AG04450 (cell line): ENCODE results near the gene PHLDA1. TPM values are rescaled to one million over a fixed set of nuclear protein-coding genes. Genes with fewer than 3 reads are reported as not detected.
A peak's percentile ranks its signal among the peaks of the same experiment; 100 is the strongest.

Source experiments
- CTCF ChIA-PET: fragments of 300-600, 350-600 bp; formaldehyde crosslinking; extraction: SDS; loops from one replicate; lab custom pipeline; 2022; ENCODE audit warnings: antibody characterized with exemption, inconsistent platforms; lab: Charles Lee
- POLR2A ChIA-PET: fragments of 350-600 bp; formaldehyde crosslinking; extraction: SDS; loops from one replicate; lab custom pipeline; 2021; ENCODE audit warnings: antibody characterized with exemption, inconsistent platforms; lab: Yijun Ruan, JAX
- DNase-seq: peaks from one replicate; pipeline ENCODE4 v3.0.0-alpha.2; 2011; ENCODE audit warnings: low read depth, low spot score
- H3K27ac ChIP-seq: one replicate; pipeline ENCODE4 v1.5.1; 2012; ENCODE audit warnings: low read depth, low read length, control low read depth
- H3K27me3 ChIP-seq: one replicate; pipeline ENCODE4 v1.6.0; 2012; ENCODE audit warnings: low read length; ENCODE audit not compliant: control insufficient read depth, insufficient read depth
- H3K4me3 ChIP-seq: 2 replicates; pipeline ENCODE4 v1.5.1; 2011; ENCODE audit warnings: mild to moderate bottlenecking, low read depth, low read length, control low read depth
- H3K9me3 ChIP-seq: 2 replicates; pipeline ENCODE4 v1.5.1; 2012; ENCODE audit warnings: low read length; ENCODE audit not compliant: control insufficient read depth, insufficient read depth
- polyA plus RNA-seq: library from polyadenylated mRNA; depleted of rRNA; stranded (reverse); fragments of >200 nt; gene quantifications from 2 replicates; pipeline ENCODE4 v1.2.3, GENCODE V29; 2011
- TF ChIP-seq, protein P1 (sequence below): IDR thresholded peaks from 2 replicates; pipeline ENCODE4 v1.5.1; 2011; ENCODE audit warnings: low read depth, low read length, control low read depth, inconsistent platforms

Gene PHLDA1
- polyA plus RNA-seq, 1 experiment = 99.5 TPM

DNA sequence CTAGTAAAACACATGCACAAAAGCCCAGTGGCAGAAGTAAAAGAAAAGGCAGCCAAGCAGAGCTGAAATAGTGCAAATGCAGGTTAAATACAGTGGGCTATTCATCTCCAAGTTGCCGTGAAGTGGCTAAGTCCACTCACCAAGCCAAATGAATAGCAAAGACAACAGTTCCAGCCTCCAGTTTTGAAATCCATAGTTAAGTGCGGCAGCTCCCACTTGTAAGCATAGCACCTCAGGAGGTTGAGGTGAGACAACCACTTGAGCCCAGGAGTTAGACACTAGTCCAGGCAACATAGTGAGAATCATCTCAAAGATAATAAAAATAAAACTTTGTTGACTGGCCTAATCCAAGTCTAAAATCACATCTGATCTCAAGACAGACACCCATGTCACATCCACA is 9.8 kb upstream of the PHLDA1 start:
- DNase-seq = no peak
- Histone ChIP-seq H3K27me3 (no peaks in the 10 kb centered on the region), H3K4me3 (no peak overlapping the region), H3K9me3 (no peaks in the 10 kb centered on the region), H3K27ac (no peak overlapping the region)
- TF ChIP-seq, protein P1, sequence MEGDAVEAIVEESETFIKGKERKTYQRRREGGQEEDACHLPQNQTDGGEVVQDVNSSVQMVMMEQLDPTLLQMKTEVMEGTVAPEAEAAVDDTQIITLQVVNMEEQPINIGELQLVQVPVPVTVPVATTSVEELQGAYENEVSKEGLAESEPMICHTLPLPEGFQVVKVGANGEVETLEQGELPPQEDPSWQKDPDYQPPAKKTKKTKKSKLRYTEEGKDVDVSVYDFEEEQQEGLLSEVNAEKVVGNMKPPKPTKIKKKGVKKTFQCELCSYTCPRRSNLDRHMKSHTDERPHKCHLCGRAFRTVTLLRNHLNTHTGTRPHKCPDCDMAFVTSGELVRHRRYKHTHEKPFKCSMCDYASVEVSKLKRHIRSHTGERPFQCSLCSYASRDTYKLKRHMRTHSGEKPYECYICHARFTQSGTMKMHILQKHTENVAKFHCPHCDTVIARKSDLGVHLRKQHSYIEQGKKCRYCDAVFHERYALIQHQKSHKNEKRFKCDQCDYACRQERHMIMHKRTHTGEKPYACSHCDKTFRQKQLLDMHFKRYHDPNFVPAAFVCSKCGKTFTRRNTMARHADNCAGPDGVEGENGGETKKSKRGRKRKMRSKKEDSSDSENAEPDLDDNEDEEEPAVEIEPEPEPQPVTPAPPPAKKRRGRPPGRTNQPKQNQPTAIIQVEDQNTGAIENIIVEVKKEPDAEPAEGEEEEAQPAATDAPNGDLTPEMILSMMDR = no peak
- ChIA-PET POLR2A (no interaction called here), CTCF (interaction anchor here (7.3 kb wide), 1 partner anchor 514 kb away, joined by 44 read pairs; no protein-coding TSS in a partner anchor)

- no peaks in the 10 kb centered on the region for H3K9me3 ChIP-seq
- POLR2A ChIA-PET = no interaction called here
- H3K27ac ChIP-seq = no peak overlapping the region
- H3K4me3 ChIP-seq = no peak overlapping the region
- H3K27me3 ChIP-seq = no peaks in the 10 kb centered on the region
- TF ChIP-seq, protein P1 = no peak
- DNase-seq = no peak
- CTCF ChIA-PET = interaction anchor here (0.8 to 7.3 kb wide), 3 partner anchors 307 to 536 kb away, joined by 3 to 44 read pairs (median 4); no protein-coding TSS in a partner anchor
Observed at GRCh38 chr12:76040461-76040860, 8.9 kb upstream of the PHLDA1 start.

- TF ChIP-seq, protein P1 = no peak
Observed at GRCh38 chr12:76038176-76038575, 6.6 kb upstream of the PHLDA1 start.

DNA sequence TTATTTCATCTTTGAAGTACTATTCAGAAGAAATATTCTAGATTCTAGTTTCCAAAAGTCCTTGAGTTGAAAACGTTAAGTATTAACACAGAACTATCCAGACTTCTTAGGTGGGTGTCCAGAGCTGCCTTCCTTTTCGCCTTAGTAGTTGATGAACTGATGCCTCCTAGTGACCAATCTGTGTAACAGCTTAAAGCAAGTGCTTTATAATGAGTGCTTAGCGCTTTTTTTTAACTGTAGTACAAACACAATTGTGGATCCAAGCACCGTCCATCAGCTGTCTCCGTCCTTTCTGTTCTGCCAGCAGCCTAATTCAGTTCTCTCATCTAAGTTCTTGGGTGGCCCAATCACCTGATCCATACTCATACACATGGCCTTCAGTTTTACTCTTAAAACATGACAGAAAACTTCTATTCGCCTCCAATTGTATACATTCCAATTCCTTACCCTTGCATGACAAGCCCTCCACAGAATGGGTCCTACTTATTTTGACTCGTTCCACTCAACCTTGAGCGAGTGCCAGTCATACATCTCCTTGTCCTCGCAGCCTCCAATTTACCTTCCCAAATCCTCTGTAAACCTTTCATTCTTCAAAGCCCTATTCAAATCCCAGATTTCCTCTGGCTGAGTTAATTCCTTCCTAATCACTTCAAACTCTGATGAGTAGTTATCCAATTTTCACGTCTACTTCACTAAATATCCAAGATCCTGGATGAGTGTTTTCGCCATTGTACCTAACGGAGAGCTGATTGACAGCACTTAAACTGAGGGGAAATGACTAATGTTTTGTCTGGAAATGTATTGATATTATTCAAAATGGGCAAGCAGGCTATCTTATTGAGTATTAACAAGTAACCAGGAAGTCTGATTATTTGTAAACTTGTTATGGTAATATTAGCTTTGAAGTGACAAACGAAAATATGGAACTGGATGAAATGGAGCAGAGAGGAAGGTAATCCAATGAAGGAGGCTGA is 5.8 kb upstream of the PHLDA1 start:
- no peak overlapping the region for H3K27ac ChIP-seq
- CTCF ChIA-PET = interaction anchor here (0.6 to 7.3 kb wide), 15 partner anchors 8 to 703 kb away, joined by 3 to 44 read pairs (median 4); partner anchors contain the start of gene GLIPR1L1
- no peaks in the 10 kb centered on the region for H3K9me3 ChIP-seq
- DNase-seq = peak; percentile 67
- H3K4me3 ChIP-seq = no peak overlapping the region
- H3K27me3 ChIP-seq = no peaks in the 10 kb centered on the region
- POLR2A ChIA-PET = interaction anchor here (0.6 kb wide), 1 partner anchor 546 kb away, joined by 7 read pairs; no protein-coding TSS in a partner anchor
- TF ChIP-seq, protein P1 = peak; percentile 83

More at GRCh38 chr12:76038176-76038575, 6.6 kb upstream of the PHLDA1 start:
- Histone ChIP-seq H3K9me3 (no peaks in the 10 kb centered on the region), H3K4me3 (no peak overlapping the region), H3K27me3 (no peaks in the 10 kb centered on the region), H3K27ac (no peak overlapping the region)
- DNase-seq = no peak
- ChIA-PET CTCF (interaction anchor here (1.1 to 7.3 kb wide), 6 partner anchors 10 to 531 kb away, joined by 3 to 44 read pairs (median 6); no protein-coding TSS in a partner anchor), POLR2A (no interaction called here)
